Epithelial cell of esophagus (primary cell): ENCODE measurements around the gene MAN2C1.
A peak's percentile ranks its signal among the peaks of the same experiment; 100 is the strongest.
"Not testable (repeated sequence)": the region's sequence is repeated elsewhere in the genome, so short reads cannot be mapped to it uniquely, and the experiment has no call there.

Experiments used
- DNase-seq: peaks from one replicate; pipeline ENCODE4 v3.0.0; 2010; ENCODE audit warnings: low read depth
- H3K4me3 ChIP-seq: 2 replicates; pipeline ENCODE4 v1.5.1; 2011; ENCODE audit warnings: mild to moderate bottlenecking, low read length, control low read depth
- TF ChIP-seq, protein P1 (sequence below): IDR thresholded peaks from 2 replicates; pipeline ENCODE4 v1.5.1; 2011; ENCODE audit warnings: low read depth, mild to moderate bottlenecking, low read length, control low read depth, inconsistent platforms; ENCODE audit not compliant: insufficient read depth; ENCODE audit errors: missing control alignments

Gene MAN2C1

GRCh38 chr15:75342221-75342620 is 26.2 kb downstream of the MAN2C1 start:
- no peak for DNase-seq
- TF ChIP-seq, protein P1, sequence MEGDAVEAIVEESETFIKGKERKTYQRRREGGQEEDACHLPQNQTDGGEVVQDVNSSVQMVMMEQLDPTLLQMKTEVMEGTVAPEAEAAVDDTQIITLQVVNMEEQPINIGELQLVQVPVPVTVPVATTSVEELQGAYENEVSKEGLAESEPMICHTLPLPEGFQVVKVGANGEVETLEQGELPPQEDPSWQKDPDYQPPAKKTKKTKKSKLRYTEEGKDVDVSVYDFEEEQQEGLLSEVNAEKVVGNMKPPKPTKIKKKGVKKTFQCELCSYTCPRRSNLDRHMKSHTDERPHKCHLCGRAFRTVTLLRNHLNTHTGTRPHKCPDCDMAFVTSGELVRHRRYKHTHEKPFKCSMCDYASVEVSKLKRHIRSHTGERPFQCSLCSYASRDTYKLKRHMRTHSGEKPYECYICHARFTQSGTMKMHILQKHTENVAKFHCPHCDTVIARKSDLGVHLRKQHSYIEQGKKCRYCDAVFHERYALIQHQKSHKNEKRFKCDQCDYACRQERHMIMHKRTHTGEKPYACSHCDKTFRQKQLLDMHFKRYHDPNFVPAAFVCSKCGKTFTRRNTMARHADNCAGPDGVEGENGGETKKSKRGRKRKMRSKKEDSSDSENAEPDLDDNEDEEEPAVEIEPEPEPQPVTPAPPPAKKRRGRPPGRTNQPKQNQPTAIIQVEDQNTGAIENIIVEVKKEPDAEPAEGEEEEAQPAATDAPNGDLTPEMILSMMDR = no peak
- H3K4me3 ChIP-seq = no peak overlapping the region

GRCh38 chr15:75339531-75340240 is 28.7 kb downstream of the MAN2C1 start:
- no peak overlapping the region for H3K4me3 ChIP-seq
- no peak for DNase-seq
- TF ChIP-seq, protein P1 = no peak

GRCh38 chr15:75338661-75339240 is 29.7 kb downstream of the MAN2C1 start:
- no peak overlapping the region for H3K4me3 ChIP-seq
- TF ChIP-seq, protein P1 = no peak
- DNase-seq = no peak

DNA sequence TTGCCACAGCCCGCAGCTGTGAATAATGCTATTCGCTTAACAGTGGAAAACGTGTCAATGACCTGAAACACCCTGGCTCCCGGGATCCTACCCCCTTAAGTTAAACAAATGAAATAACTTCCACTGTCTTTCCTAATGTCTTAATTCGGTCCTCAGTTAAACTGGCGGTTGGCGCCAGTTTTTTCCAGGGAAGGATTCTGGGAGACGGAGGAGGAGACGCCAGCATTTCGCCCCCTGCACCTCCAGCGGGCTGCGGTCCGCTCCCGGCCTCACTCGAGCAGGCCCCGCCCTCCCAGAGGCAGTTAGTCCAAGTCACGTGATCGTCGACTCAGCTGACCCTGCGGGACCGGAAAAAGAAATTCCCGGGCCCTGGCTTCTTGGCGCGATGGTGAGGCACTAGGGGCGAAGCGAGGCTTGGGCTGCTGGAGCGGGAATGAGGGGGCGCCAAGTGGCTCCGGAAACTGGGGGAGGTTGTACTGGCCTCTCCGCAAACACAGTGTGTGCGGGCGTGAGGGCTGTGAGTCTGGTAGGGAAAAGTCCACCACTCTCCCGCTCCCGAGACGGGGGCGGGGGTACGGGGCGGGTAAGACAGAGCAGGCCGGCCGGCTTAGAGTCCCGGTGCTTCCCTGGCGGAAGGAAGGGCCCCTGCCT is 32.6 kb downstream of the MAN2C1 start, which contains the start of gene COMMD4:
Gene COMMD4, plus strand, starts transcription at position 359 of the 651 bp plus-strand sequence. Its CDS starts 27 bp downstream, at position 386.
- DNase-seq = peak; percentile 92
- TF ChIP-seq, protein P1 = no peak
- peak within 1 kb of the TSS; percentile 82 for H3K4me3 ChIP-seq

DNA sequence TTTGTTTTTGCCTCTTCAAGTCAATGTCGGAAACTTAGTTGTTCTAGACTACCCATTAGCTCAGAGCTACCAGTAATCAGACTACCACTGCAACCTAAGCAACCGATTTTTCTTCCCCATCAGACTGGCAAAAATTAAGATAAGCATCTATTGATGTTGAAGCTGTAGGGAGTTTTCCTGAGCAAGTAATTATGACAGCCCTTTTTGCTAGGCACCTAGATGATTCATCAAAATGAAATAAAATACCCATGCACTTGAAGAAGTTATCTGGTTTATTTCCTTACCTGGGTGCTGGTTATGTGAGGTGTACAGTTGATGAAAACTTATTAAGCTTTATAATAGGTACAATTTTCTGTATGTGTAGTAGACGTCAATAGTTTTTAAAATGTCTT is 33.1 kb downstream of the MAN2C1 start:
- no peak for DNase-seq
- H3K4me3 ChIP-seq = peak overlapping the region; percentile 82
- TF ChIP-seq, protein P1 = no peak

GRCh38 chr15:75333654-75334419 is 34.6 kb downstream of the MAN2C1 start:
- not testable (repeated sequence) for H3K4me3 ChIP-seq, DNase-seq

DNA sequence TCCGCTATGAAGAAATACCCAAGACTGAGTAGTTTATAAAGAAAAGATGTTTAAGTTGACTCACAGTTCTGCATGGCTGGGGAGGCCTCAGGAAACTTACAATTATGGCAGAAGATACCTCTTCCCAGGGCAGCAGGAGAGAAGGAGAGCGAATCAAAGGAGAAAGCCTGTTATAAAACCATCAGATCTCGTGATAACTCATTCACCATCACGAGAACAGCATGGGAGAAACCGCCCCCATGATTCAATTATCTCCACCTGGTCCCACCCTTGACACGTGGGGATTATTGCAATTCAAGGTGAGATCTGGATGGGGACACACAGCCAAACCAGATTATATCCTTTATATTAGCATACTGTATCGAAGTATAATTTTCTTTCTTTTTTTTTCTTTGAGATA is 36.3 kb downstream of the MAN2C1 start:
- H3K4me3 ChIP-seq, DNase-seq: not testable (repeated sequence)
